HEK293T (cell line): Measurements from ENCODE around the gene RBMS1.

Source experiments
- CTBP1 ChIP-seq: fragments of 450-650 bp; IDR thresholded peaks from 2 replicates; pipeline ENCODE4 v1.6.1; 2016; ENCODE audit warnings: borderline replicate concordance
- FOXK2 ChIP-seq: fragments of 450-650 bp; IDR thresholded peaks from 2 replicates; pipeline ENCODE4 v1.6.1; 2016; ENCODE audit warnings: mild to moderate bottlenecking
- HDGF ChIP-seq: fragments of 450-650 bp; IDR thresholded peaks from 2 replicates; pipeline ENCODE4 v1.6.1; 2017; ENCODE audit warnings: antibody characterized with exemption, borderline replicate concordance

DNA sequence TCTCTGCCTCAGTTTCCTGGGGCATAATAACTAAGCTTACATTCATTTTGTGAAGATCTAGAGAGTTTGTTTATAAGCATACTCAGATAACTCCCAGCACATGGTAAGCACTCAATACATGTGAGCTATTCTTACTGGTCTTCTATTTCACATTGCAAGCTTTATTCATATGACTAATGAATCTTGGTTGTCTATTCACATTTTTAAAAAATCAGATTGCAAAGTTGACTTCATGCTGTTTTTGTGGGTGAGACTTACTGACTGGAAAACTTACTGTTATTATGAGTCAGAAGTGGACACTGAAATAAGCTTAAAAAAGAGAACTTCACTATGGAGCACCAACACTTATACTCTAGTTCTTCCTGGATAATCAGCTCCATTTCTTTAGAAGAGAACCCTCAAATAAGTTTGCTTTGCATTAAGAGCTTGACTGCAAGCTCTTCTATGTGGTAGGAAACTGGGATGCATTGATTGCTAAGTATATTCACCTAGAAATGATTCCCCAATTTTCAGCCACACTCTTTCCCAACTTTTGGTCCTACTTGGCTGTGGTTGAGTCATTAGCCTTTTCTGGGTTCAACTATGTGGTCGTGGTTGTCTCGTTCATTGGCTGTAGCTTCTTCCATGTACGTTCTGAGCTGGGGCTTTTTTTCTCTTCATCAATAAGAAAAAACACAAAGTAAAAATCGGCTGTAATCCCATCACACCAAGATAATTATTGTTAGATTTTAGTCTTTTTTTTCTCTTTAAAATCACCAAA is 29.5 kb upstream of the RBMS1 start:
- no peak for TF ChIP-seq CTBP1
- TF ChIP-seq FOXK2: no peak
- no peak for TF ChIP-seq HDGF
